Ovary (tissue), 9 donors: ENCODE results near the gene PHYHD1. TPM values are rescaled to one million over a fixed set of nuclear protein-coding genes. Genes with fewer than 3 reads are reported as not detected.
A peak's percentile ranks its signal among the peaks of the same experiment; 100 is the strongest.

Experiments
- DNase-seq, 5 donors: peaks; one replicate each; pipeline ENCODE4 v3.0.0-alpha.2; 2019 to 2020
- H3K27ac ChIP-seq, 2 donors: fragments of 200-600 bp; one replicate each; pipeline versions ENCODE4 v1.5.1 to v1.8.0; 2019 to 2022
- H3K27me3 ChIP-seq: fragments of 200-600 bp; one replicate; pipeline ENCODE4 v1.8.0; 2022
- H3K36me3 ChIP-seq: fragments of 200-600 bp; sonication (generic); one replicate; pipeline ENCODE4 v1.5.1; 2019
- H3K4me1 ChIP-seq: one replicate; pipeline ENCODE4 v1.8.1; 2013; ENCODE audit warnings: mild to moderate bottlenecking, moderate library complexity; ENCODE audit not compliant: insufficient read depth
- H3K4me3 ChIP-seq: fragments of 200-600 bp; sonication (generic); one replicate; pipeline ENCODE4 v1.5.1; 2017
- H3K9me3 ChIP-seq, 2 donors: fragments of 200-600 bp in 1 of 2; sonication (generic) in 1 of 2; one replicate each; pipeline versions ENCODE4 v1.5.1 to v1.8.1; 2013 to 2019; ENCODE audit warnings: mild to moderate bottlenecking in 1 of 2, moderate library complexity in 1 of 2
- EP300 ChIP-seq: sonication (generic); formaldehyde crosslinking; IDR thresholded peaks from one replicate; pipeline ENCODE4 v1.6.1; 2017; ENCODE audit warnings: antibody characterized with exemption
- POLR2A ChIP-seq: fragments of 450-650 bp; IDR thresholded peaks from one replicate; pipeline ENCODE4 v1.6.1; 2017; ENCODE audit warnings: antibody characterized with exemption, mild to moderate bottlenecking, moderate library complexity
- WGBS, 3 donors: extraction: QIAGEN DNeasy Blood & Tissue Kit in 1 of 3; methylation state at CpG; one replicate each; pipeline versions ENCODE4 v1.1.5 to v1.1.7; 2013 to 2017; 5-methylcytosine and 5-hydroxymethylcytosine counted together
- intact Hi-C, 4 donors: fragments of 100-400 bp; cut with DNase I; formaldehyde crosslinking; loops; one replicate each; pipeline versions ENCODE4 v1.11.0 to v1.15.1; 2022 to 2023
- polyA plus RNA-seq, 2 donors: library from polyadenylated mRNA; stranded (reverse); fragments of 200-250 nt in 1 of 2; fragments of 350-450 nt in 1 of 2; fragmentation: Illumina TruSeq in 1 of 2; extraction: RNeasy Lipid Tissue Mini Kit (QIAGEN cat#74804) in 1 of 2; gene quantifications; one replicate each; pipeline ENCODE4 v1.2.3, GENCODE V29; 2013 to 2014
- total RNA-seq, 7 donors: library from RNA; depleted of rRNA in 2 of 7; stranded (reverse); fragments of >200 nt in 2 of 7; fragmentation: NEBNext Ultra II Directional in 3 of 7; extraction: Animal tissue kit (Norgen Biotek cat#: 25700) in 3 of 7; gene quantifications; one replicate each; pipeline versions ENCODE4 v1.1.0 to v1.2.4, GENCODE V29; 2016 to 2023
- TF ChIP-seq, protein P1 (sequence below), 3 donors: fragments of 450-650 bp in 2 of 3; fragments of 200-600 bp in 1 of 3; IDR thresholded peaks; one replicate each; pipeline versions ENCODE4 v1.5.1 to v1.8.0; 2016 to 2022; ENCODE audit warnings: antibody characterized with exemption in 3 of 3, mild to moderate bottlenecking in 1 of 3
- donor health status: DM: no; HTN: no; CAD: no; lungs with moderate emphysema.
- donor health status: DM: no; HTN: no; CAD: no.
- donor health status: Bipolar disorder and iron deficiency.
- donor health status: DM: yes; HTN: yes; CAD: no.
- donor health status: DM: no; HTN: no; CAD: no.
- donor health status: DM: yes; HTN: yes; CAD: no.

Gene PHYHD1
- total and polyA plus RNA-seq, 9 donors = 24.8 to 63.9 (median 43.1) TPM

DNA sequence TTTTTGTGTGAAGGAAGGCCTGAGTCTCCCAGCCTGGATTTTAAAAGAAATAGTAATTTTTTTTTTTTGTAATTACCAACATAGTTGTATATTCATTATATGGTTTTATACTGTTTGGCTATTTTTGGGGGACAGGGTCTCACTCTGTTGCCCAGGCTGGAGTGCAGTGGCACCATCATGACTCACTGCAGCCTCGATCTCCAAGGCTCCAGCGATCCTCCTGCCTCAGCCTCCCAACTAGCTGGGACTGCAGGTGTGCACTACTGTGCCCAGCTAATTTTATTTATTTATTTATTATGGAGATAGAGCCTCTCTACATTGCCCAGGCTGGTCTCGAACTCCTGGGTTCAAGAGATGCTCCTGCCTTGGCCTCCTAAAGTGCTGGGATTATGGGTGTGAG is 33.7 kb upstream of the PHYHD1 start:
- DNase-seq = no peak
- intact Hi-C loops = no loop called here
- no peak for TF ChIP-seq POLR2A
- TF ChIP-seq EP300 = no peak
- TF ChIP-seq, protein P1, sequence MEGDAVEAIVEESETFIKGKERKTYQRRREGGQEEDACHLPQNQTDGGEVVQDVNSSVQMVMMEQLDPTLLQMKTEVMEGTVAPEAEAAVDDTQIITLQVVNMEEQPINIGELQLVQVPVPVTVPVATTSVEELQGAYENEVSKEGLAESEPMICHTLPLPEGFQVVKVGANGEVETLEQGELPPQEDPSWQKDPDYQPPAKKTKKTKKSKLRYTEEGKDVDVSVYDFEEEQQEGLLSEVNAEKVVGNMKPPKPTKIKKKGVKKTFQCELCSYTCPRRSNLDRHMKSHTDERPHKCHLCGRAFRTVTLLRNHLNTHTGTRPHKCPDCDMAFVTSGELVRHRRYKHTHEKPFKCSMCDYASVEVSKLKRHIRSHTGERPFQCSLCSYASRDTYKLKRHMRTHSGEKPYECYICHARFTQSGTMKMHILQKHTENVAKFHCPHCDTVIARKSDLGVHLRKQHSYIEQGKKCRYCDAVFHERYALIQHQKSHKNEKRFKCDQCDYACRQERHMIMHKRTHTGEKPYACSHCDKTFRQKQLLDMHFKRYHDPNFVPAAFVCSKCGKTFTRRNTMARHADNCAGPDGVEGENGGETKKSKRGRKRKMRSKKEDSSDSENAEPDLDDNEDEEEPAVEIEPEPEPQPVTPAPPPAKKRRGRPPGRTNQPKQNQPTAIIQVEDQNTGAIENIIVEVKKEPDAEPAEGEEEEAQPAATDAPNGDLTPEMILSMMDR (IDR thresholded peaks at IDR 0.05) = no peak
- Histone ChIP-seq H3K27ac (no peak overlapping the region), H3K4me3 (no peak overlapping the region), H3K27me3 (no peaks in the 10 kb centered on the region), H3K9me3 (no peaks in the 10 kb centered on the region), H3K4me1 (peaks cover 23% of the 10 kb centered on the region), H3K36me3 (no peaks in the 10 kb centered on the region)
- WGBS, 3 donors = 91 to 96% (median 96%) methylated on average over 3 of the region's 3 CpGs

DNA sequence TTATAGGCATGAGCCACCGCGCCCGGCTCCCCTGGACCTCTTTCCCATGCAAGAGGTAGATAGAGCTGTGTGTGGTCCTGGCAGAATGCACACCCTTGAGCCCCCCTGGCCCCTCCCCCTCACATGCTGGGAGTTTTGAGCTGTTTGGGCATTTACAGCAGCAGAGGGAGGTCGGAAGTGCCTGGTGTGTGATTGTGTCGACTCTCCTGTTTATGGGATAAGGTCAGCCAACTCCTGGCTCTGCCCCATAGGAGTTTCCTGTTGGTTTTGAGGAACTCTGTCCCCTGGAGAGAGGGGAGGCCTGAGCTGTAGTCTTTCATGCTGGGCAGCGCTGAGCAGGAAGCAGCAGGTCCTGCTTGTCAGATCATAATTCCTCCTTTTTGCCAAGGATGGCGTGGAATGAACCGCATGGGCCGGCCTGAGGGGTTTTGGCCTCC is 32.9 kb upstream of the PHYHD1 start:
- WGBS, 3 donors = 9 to 15% (median 11%) methylated on average over 9 of the region's 9 CpGs
- DNase-seq = peak in 2 of 5 donors; percentile 49 to 58
- H3K36me3 ChIP-seq = no peaks in the 10 kb centered on the region

DNA sequence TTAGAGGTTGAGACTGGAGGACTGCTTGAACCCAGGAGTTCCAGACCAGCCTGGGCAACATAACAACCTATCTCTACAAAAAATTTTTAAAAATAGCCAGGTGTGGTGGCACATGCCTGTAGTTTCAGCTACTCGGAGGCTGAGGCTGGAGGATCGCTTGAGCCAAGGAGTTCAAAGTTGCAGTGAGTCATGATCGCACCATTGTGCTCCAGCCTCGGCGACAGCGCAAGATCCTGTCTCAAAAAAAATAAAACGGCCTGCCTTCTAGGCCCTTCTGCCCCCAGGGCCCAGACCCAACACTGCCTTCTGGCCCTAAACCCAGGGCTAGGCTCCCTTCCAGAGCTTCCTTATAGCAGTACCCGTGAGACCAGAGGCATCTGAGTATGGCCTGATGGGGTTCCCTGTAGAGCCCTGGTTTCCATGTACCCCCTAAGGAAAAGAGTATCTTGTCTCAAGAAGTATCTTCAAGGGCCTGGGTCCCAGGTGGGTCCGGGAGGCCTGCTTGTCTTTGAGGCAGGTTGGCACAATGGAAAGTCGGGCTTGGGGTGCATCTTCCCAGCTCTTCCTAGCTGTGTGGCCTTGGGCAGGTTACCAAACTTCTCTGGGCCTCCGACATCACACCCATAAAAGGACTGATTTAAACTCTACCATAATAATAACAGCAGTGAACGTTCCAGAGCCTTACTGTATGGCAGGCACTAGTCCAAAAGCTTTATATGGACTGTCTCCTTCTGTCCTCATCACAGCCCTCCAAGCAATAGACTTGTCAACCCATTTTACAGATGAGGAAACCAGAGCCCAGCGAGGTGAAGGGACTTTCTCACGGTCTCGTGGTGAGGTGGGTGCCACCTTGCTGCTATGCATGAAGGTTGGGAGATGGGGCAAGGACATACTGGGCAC is 29.2 kb upstream of the PHYHD1 start:
- Histone ChIP-seq H3K4me3 (no peak overlapping the region), H3K36me3 (no peaks in the 10 kb centered on the region), H3K4me1 (peaks cover 17% of the 10 kb centered on the region), H3K27me3 (no peaks in the 10 kb centered on the region), H3K9me3 (no peaks in the 10 kb centered on the region), H3K27ac (peak overlapping the region; percentile 26 to 86)
- WGBS, 3 donors = 49 to 53% (median 50%) methylated on average over 15 of the region's 15 CpGs
- TF ChIP-seq POLR2A (no peak), EP300 (no peak)
- TF ChIP-seq, protein P1 (IDR thresholded peaks at IDR 0.05) = no peak
- intact Hi-C loops = no loop called here
- DNase-seq = no peak

More for the DNA sequence above, 32.9 kb upstream of the PHYHD1 start:
- intact Hi-C loops = no loop called here
- H3K27me3 ChIP-seq = no peaks in the 10 kb centered on the region
- peak overlapping the region in 1 of 2 donors; percentile 50 for H3K27ac ChIP-seq
- H3K4me3 ChIP-seq = no peak overlapping the region
- no peaks in the 10 kb centered on the region for H3K9me3 ChIP-seq
- TF ChIP-seq, protein P1 (IDR thresholded peaks at IDR 0.05) = no peak
- no peak for TF ChIP-seq EP300
- H3K4me1 ChIP-seq = peaks cover 26% of the 10 kb centered on the region

DNA sequence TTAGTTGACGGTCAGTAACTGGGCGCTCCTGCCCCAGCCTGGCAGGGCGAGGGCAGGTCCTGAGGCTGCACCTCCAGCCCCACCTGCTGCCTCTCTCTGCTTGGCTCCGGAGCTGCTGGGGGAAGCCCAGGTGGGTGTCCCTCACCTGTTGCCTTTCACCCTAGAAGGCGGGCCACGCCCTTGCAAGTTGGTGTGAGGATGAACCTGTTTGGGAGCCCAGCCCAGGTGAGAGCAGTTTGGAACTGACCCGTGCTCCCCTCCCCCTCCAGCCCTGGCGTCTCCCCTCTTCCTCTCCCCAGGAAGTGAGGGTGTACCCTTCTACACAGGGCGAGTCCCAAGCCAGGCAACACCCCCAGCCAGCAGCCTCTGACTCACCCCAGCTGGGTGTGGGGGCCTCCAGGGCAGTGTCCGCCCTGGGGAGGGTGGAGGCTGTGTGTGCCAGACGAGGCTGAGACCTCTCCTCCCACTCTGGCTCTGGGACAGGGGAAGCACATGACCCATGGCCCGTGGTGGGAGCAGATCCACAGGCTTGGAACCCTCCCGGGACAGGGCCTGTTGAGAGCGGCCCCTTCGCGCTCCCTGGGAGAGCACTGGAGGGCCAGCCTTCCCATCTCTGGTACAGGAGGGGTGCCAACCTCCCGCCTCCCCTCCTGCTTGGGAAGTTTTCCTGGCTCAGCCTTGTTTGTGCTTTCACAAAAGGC is 28.4 kb upstream of the PHYHD1 start:
- H3K27me3 ChIP-seq = no peaks in the 10 kb centered on the region
- intact Hi-C loops = no loop called here
- whole genome bisulfite sequencing, 3 donors = 27 to 30% (median 30%) methylated on average over 14 to 17 of the region's 17 CpGs
- H3K9me3 ChIP-seq = no peaks in the 10 kb centered on the region
- no peaks in the 10 kb centered on the region for H3K36me3 ChIP-seq
- DNase-seq = peak; percentile 93 to 97 (median 94)
- peaks cover 17% of the 10 kb centered on the region for H3K4me1 ChIP-seq
- peak overlapping the region; percentile 17 for H3K4me3 ChIP-seq
- H3K27ac ChIP-seq = peak overlapping the region; percentile 80 to 86
- no peak for TF ChIP-seq EP300
- TF ChIP-seq, protein P1 (IDR thresholded peaks at IDR 0.05) = no peak
- no peak for TF ChIP-seq POLR2A
